ENCODE data around the gene NT5DC2. TPM values are rescaled to one million over a fixed set of nuclear protein-coding genes. Genes with fewer than 3 reads are reported as not detected.

NT5DC2 gene
- total and polyA plus RNA-seq, 7 donors = 6.8 to 13.7 (median 10.3) TPM

DNA sequence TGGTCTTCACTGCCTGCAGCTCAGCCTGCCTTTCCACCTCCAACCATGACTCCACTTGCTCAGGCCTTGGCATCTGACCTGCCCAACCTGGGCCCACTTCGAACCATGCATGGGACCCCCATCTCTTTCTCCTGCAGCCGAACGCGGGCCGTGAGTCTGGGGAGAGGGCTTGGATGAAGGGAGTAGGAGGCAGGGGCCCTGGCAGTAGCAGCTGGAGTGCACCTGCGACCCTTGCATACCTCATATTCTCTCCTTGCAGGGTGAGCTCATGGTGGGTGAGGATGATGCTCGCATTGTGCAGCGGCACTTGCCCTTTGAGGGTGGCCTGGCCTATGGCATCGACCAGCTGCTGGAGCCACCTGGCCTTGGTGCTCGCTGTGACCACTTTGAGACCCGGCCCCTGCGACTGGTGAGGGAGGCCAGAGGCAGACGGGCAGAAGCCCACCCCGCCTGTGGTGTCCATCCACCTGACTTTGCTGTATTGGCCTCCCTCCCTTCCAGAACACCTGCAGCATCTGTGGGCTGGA lies 13.5 kb downstream of the NT5DC2 start:
- ATAC-seq = no peak
- Histone ChIP-seq H3K36me3 (ENCODE audit: insufficient read depth in 1 of 2, low read depth in 1 of 2) (no peaks in the 10 kb centered on the region), H3K27me3 (ENCODE audit: insufficient read depth in 3 of 3, low read length in 2 of 3) (no peaks in the 10 kb centered on the region), H3K4me3 (no peak overlapping the region), H3K4me1 (no peaks in the 10 kb centered on the region), H3K27ac (no peak overlapping the region), H3K9me3 (no peaks in the 10 kb centered on the region)
- peak in 1 of 2 donors; percentile 45 for DNase-seq
- 94 to 95% (median 95%) methylated on average over 13 to 14 of the region's 14 CpGs for WGBS, 3 donors
- TF ChIP-seq, protein P1, sequence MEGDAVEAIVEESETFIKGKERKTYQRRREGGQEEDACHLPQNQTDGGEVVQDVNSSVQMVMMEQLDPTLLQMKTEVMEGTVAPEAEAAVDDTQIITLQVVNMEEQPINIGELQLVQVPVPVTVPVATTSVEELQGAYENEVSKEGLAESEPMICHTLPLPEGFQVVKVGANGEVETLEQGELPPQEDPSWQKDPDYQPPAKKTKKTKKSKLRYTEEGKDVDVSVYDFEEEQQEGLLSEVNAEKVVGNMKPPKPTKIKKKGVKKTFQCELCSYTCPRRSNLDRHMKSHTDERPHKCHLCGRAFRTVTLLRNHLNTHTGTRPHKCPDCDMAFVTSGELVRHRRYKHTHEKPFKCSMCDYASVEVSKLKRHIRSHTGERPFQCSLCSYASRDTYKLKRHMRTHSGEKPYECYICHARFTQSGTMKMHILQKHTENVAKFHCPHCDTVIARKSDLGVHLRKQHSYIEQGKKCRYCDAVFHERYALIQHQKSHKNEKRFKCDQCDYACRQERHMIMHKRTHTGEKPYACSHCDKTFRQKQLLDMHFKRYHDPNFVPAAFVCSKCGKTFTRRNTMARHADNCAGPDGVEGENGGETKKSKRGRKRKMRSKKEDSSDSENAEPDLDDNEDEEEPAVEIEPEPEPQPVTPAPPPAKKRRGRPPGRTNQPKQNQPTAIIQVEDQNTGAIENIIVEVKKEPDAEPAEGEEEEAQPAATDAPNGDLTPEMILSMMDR (IDR thresholded peaks at IDR 0.05) = no peak
- intact Hi-C loops (cut with DNase I) = no loop called here

DNA sequence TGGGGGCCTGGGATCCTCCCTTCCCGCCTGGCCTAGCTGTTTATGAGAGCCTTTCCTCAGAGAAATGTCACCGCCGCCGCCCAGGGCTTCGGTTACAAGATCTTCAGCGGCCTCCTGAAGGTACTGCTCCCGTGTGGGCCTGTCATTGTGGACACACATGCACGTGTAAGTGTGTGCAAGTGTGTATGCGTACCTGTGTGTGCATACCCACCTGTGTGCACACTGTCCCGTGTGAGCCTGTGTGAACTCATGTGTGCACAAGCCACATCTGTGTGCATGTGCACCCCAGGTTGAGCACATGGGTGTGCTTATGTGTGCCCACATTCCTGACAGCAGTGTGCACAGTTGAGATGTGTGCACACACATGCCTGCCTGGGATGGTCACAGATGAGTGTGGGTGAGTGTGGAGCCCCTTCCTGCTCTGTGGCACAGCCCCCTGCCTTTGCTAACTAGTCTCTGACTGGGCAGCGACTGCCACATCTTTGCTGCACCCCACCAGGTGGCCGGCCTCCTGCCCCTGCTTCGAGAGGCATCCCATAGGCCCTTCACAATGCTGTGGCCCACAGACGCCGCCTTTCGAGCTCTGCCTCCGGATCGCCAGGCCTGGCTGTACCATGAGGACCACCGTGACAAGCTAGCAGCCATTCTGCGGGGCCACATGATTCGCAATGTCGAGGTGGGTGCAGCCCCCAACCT lies 14.1 kb downstream of the NT5DC2 start:
- H3K27me3 ChIP-seq (ENCODE audit: insufficient read depth in 3 of 3, low read length in 2 of 3) = no peaks in the 10 kb centered on the region
- DNase-seq (peak in 1 of 2 donors; percentile 18), ATAC-seq (peak in 1 of 4 donors; percentile 11)
- H3K27ac ChIP-seq = no peak overlapping the region
- whole genome bisulfite sequencing, 3 donors = 85 to 90% (median 87%) methylated on average over 22 of the region's 22 CpGs
- H3K4me1 ChIP-seq = no peaks in the 10 kb centered on the region
- no peak overlapping the region for H3K4me3 ChIP-seq
- no peaks in the 10 kb centered on the region for H3K9me3 ChIP-seq
- intact Hi-C loops (cut with DNase I) = no loop called here
- no peaks in the 10 kb centered on the region for H3K36me3 ChIP-seq (ENCODE audit: insufficient read depth in 1 of 2, low read depth in 1 of 2)
- TF ChIP-seq, protein P1 (IDR thresholded peaks at IDR 0.05) = no peak

DNA sequence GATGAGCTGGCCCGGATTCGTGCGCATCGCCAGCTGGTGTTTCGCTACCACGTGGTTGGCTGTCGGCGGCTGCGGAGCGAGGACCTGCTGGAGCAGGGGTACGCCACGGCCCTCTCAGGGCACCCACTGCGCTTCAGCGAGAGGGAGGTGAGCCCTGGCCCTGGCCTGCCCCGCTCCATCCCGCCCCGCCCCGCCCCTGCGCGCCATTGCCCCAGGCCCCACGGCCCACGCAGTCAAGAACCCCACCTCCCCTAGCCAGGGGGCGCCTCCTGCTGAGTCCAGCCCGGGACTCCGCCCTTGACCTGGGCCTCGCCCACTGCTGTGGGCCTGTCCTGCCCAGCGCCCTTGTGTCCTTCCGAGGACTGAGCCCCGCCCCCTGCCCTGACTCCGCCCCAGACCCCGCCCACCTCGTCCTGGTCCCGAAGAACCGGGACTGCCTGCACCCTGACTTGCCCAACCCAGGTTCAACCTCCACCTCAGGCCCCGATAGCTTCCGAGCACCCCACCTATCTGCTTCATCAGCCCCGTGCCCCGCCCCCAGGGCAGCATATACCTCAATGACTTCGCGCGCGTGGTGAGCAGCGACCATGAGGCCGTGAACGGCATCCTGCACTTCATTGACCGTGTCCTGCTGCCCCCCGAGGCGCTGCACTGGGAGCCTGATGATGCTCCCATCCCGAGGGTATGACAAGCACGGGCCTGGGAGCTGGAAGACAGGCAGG lies 14.8 kb downstream of the NT5DC2 start:
- no peaks in the 10 kb centered on the region for H3K4me1 ChIP-seq
- ATAC-seq (peak; percentile 52 to 78 (median 59)), DNase-seq (peak; percentile 55 to 76)
- 32 to 52% (median 36%) methylated on average over 41 to 50 of the region's 50 CpGs for WGBS, 3 donors
- intact Hi-C loops (cut with DNase I) = no loop called here
- H3K36me3 ChIP-seq (ENCODE audit: insufficient read depth in 1 of 2, low read depth in 1 of 2) = no peaks in the 10 kb centered on the region
- H3K27me3 ChIP-seq (ENCODE audit: insufficient read depth in 3 of 3, low read length in 2 of 3) = no peaks in the 10 kb centered on the region
- TF ChIP-seq, protein P1 (IDR thresholded peaks at IDR 0.05) = no peak
- H3K27ac ChIP-seq = no peak overlapping the region
- no peaks in the 10 kb centered on the region for H3K9me3 ChIP-seq
- peak overlapping the region; percentile 58 for H3K4me3 ChIP-seq

DNA sequence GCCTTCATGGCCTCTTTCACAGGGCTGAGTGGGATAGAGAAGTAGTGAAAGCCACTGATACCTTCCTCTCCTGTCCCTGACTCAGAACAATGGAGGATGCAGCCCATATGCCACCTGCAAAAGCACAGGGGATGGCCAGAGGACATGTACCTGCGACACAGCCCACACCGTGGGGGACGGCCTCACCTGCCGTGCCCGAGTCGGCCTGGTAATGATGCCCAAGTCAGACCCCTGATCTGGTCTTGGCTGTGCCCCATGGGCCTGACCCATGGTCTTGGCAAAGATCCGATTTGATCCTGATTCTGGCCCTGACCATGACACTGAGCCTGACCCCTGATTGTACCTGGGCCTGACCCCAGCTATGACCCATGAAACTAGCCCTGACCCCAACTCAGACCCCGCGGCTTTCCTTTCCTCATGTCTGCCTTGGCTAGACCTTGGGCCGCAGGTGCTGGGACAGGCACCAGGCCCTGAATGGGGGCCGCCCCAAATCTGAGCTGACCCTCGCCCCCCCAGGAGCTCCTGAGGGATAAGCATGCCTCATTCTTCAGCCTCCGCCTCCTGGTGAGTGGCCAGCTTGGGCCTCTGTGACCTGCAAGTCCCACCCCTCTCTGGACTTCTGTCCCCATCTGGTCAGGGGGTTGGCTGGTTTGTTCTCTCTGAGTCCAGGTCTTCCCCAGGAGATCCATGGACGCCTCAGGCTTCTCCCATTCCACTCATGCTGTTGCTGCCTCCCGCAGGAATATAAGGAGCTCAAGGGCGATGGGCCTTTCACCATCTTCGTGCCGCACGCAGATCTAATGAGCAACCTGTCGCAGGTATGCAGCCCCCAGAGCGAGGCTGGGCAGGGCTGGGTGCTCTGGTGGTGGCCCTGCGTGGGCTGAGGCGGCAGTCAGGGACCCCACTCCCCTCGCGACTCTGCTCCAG lies 15.6 kb downstream of the NT5DC2 start:
- WGBS, 3 donors = 77 to 83% (median 81%) methylated on average over 25 of the region's 25 CpGs
- ATAC-seq (no peak), DNase-seq (no peak)
- Histone ChIP-seq H3K27me3 (ENCODE audit: insufficient read depth in 3 of 3, low read length in 2 of 3) (no peaks in the 10 kb centered on the region), H3K27ac (no peak overlapping the region), H3K9me3 (no peaks in the 10 kb centered on the region), H3K4me1 (no peaks in the 10 kb centered on the region), H3K4me3 (peak overlapping the region; percentile 58), H3K36me3 (ENCODE audit: insufficient read depth in 1 of 2, low read depth in 1 of 2) (no peaks in the 10 kb centered on the region)
- TF ChIP-seq, protein P1 (IDR thresholded peaks at IDR 0.05) = no peak
- intact Hi-C loops (cut with DNase I) = no loop called here
